VCaP (cell line): ENCODE data around the gene MYRIP.
"Not testable (repeated sequence)": the region's sequence is repeated elsewhere in the genome, so short reads cannot be mapped to it uniquely, and the experiment has no call there.

Source experiments
- H3K27ac ChIP-seq: fragments of 450-650 bp; 2 replicates; pipeline ENCODE4 v1.5.1; 2017
- CTCF ChIP-seq: fragments of 450-650 bp; conservative IDR thresholded peaks from 2 replicates; pipeline ENCODE4 v1.5.1; 2017; ENCODE audit warnings: mild to moderate bottlenecking, moderate library complexity

Gene MYRIP

GRCh38 chr3:40130721-40131120, 321.3 kb downstream of the MYRIP start:
- no peak for TF ChIP-seq CTCF
- H3K27ac ChIP-seq, result no peak overlapping the region

GRCh38 chr3:40133886-40134575, 324.6 kb downstream of the MYRIP start:
- H3K27ac ChIP-seq, result not testable (repeated sequence)

- no peak for TF ChIP-seq CTCF
- no peak overlapping the region for H3K27ac ChIP-seq
Observed at GRCh38 chr3:40137591-40138295, 328.3 kb downstream of the MYRIP start.

GRCh38 chr3:40143283-40144090, 334.1 kb downstream of the MYRIP start:
- no peak for TF ChIP-seq CTCF
- H3K27ac ChIP-seq, result no peak overlapping the region

GRCh38 chr3:40148827-40149226, 339.4 kb downstream of the MYRIP start:
- H3K27ac ChIP-seq, result no peak overlapping the region

GRCh38 chr3:40152482-40153133, 343.2 kb downstream of the MYRIP start:
- TF ChIP-seq CTCF, result no peak
- H3K27ac ChIP-seq, result peak overlapping the region; percentile 43

More at GRCh38 chr3:40148827-40149226, 339.4 kb downstream of the MYRIP start:
- no peak for TF ChIP-seq CTCF

GRCh38 chr3:40160933-40161332, 351.5 kb downstream of the MYRIP start:
- TF ChIP-seq CTCF, result no peak
- H3K27ac ChIP-seq, result no peak overlapping the region
